Right lobe of liver (tissue), 6 donors: ENCODE measurements around the gene CNFN. TPM values are rescaled to one million over a fixed set of nuclear protein-coding genes. Genes with fewer than 3 reads are reported as not detected.
"Not testable (repeated sequence)": the region's sequence is repeated elsewhere in the genome, so short reads cannot be mapped to it uniquely, and the experiment has no call there.

Experiments
- ATAC-seq, 4 donors: fragments of 200-7000 bp; cut with Tn5 transposase; one replicate each; pipeline ENCODE4 v1.9.1; 2020; ENCODE audit warnings: mild to moderate bottlenecking in 4 of 4, moderate library complexity in 4 of 4
- DNase-seq, 3 donors: peaks; one replicate each; pipeline ENCODE4 v3.0.0-alpha.2; 2020
- H3K27ac ChIP-seq, 3 donors: fragments of 200-600 bp; one replicate each; pipeline ENCODE4 v1.8.0; 2022
- H3K27me3 ChIP-seq, 2 donors: fragments of 200-600 bp; one replicate each; pipeline ENCODE4 v1.8.0; 2022
- H3K36me3 ChIP-seq, 4 donors: fragments of 200-600 bp; sonication (generic) in 1 of 4; one replicate each; pipeline versions ENCODE4 v1.5.1 to v1.8.0; 2017 to 2022; ENCODE audit warnings: control low read depth in 1 of 4
- H3K4me1 ChIP-seq, 4 donors: fragments of 200-600 bp; sonication (generic) in 1 of 4; one replicate each; pipeline versions ENCODE4 v1.5.1 to v1.8.0; 2017 to 2022; ENCODE audit warnings: control low read depth in 1 of 4
- H3K4me3 ChIP-seq, 3 donors: fragments of 200-600 bp; one replicate each; pipeline ENCODE4 v1.8.0; 2022
- H3K9me3 ChIP-seq, 4 donors: fragments of 200-600 bp; sonication (generic) in 1 of 4; one replicate each; pipeline versions ENCODE4 v1.5.1 to v1.8.0; 2017 to 2022; ENCODE audit warnings: control low read depth in 1 of 4
- CTCF ChIP-seq, 4 donors: fragments of 200-600 bp in 3 of 4; fragments of 450-650 bp in 1 of 4; IDR thresholded peaks; one replicate each; pipeline versions ENCODE4 v1.5.1 to v1.8.0; 2016 to 2022; ENCODE audit warnings: antibody characterized with exemption in 4 of 4, mild to moderate bottlenecking in 2 of 4
- POLR2A ChIP-seq: fragments of 450-650 bp; IDR thresholded peaks from one replicate; pipeline ENCODE4 v1.6.1; 2017; ENCODE audit warnings: antibody characterized with exemption, mild to moderate bottlenecking
- WGBS: methylation state at CpG from one replicate; pipeline ENCODE4 v1.1.6; 2018; ENCODE audit warnings: low coverage, low lambda C conversion rate; ENCODE audit not compliant: insufficient coverage; ENCODE audit errors: missing lambda C conversion rate; 5-methylcytosine and 5-hydroxymethylcytosine counted together
- intact Hi-C, 2 donors: fragments of 100-400 bp; cut with DNase I; formaldehyde crosslinking; loops; one replicate each; pipeline versions ENCODE4 v1.11.2 to v1.14.1; 2022
- microRNA-seq, 2 donors: library from miRNA; unstranded; fragments of <30 nt; microRNA quantifications; one replicate each; pipeline ENCODE4, GENCODE V29; 2019 to 2020
- small RNA-seq, 2 experiments: library from RNA; depleted of rRNA; stranded (forward); fragments of <200 nt; gene quantifications; one replicate each; pipeline ENCODE3, GENCODE V24; 2016
- total RNA-seq, 6 experiments: library from RNA; depleted of rRNA in 2 of 6; stranded (reverse); fragments of >200 nt in 2 of 6; fragmentation: NEBNext Ultra II Directional in 3 of 6; extraction: Animal tissue kit (Norgen Biotek cat#: 25700) in 3 of 6; gene quantifications; one replicate each; pipeline versions ENCODE4 v1.1.0 to v1.2.4, GENCODE V29; 2016 to 2023
- donor health status: DM: no; HTN: yes; CAD: no.
- donor health status: DM: no; HTN: no; CAD: no.
- donor health status: DM: no; HTN: no; CAD: no.
- donor health status: DM: no; HTN: yes; CAD: no.
- donor health status: DM: no; HTN: yes; CAD: no.

The CNFN gene
- total RNA-seq, 6 experiments from 2014 or later = not detected

- H3K9me3 ChIP-seq = no peaks in the 10 kb centered on the region
- H3K27ac ChIP-seq = no peak overlapping the region
- H3K4me3 ChIP-seq = no peak overlapping the region
- TF ChIP-seq CTCF (IDR thresholded peaks at IDR 0.05) (no peak), POLR2A (no peak)
- H3K4me1 ChIP-seq = no peaks in the 10 kb centered on the region
- intact Hi-C loops = no loop called here
- peak in 1 of 4 donors; percentile 39 for ATAC-seq
- DNase-seq = no peak
- WGBS = 70% methylated on average over 5 of the region's 18 CpGs
- no peaks in the 10 kb centered on the region for H3K36me3 ChIP-seq
- no peaks in the 10 kb centered on the region for H3K27me3 ChIP-seq
Measured at GRCh38 chr19:42344336-42344893, 45.7 kb downstream of the CNFN start.

GRCh38 chr19:42343344-42344110 lies 46.6 kb downstream of the CNFN start:
- Histone ChIP-seq H3K27me3 (no peaks in the 10 kb centered on the region), H3K27ac (no peak overlapping the region), H3K4me3 (no peak overlapping the region), H3K4me1 (no peaks in the 10 kb centered on the region), H3K9me3 (no peaks in the 10 kb centered on the region), H3K36me3 (no peaks in the 10 kb centered on the region)
- intact Hi-C loops = no loop called here
- 86% methylated on average over 2 of the region's 17 CpGs for WGBS
- DNase-seq (no peak), ATAC-seq (peak in 1 of 4 donors; percentile 34)
- TF ChIP-seq POLR2A = no peak
- TF ChIP-seq CTCF (IDR thresholded peaks at IDR 0.05) = no peak

GRCh38 chr19:42339922-42340321 lies 50.2 kb downstream of the CNFN start:
- H3K9me3 ChIP-seq, H3K27ac ChIP-seq, H3K27me3 ChIP-seq, H3K4me1 ChIP-seq, DNase-seq, H3K4me3 ChIP-seq, ATAC-seq, intact Hi-C loops, H3K36me3 ChIP-seq: not testable (repeated sequence)
- 90% methylated on average over 3 of the region's 4 CpGs for WGBS

GRCh38 chr19:42339126-42339860 lies 50.8 kb downstream of the CNFN start:
- H3K27ac ChIP-seq, H3K4me3 ChIP-seq, intact Hi-C loops, H3K4me1 ChIP-seq, H3K27me3 ChIP-seq, H3K9me3 ChIP-seq, ATAC-seq, DNase-seq, H3K36me3 ChIP-seq: not testable (repeated sequence)
- 91% methylated on average over 7 of the region's 7 CpGs for WGBS

Small RNA genes lying within 50 kb of the gene (microRNA-seq; reads per million reads assigned to microRNA genes)
- gene MIR8077 = 0 to 0.29 reads per million in 2 donors

Small RNA genes lying within 50 kb of the gene (small RNA-seq; reads per million reads assigned to genes)
- gene MIR8077 = 0 reads per million in 2 experiments

Other genes starting within 250 kb of the CNFN start
- 10 to 100 TPM in 5 of 6 experiments, 1 to 10 TPM in 1; 8.1 to 18.0 (median 15.0) TPM for gene DEDD2, start 172.6 kb downstream of the CNFN start, total RNA-seq
- gene ZNF526, start 170.0 kb downstream of the CNFN start, total RNA-seq = 1 to 10 TPM; 1.9 to 3.9 (median 3.4) TPM
- 10 to 100 TPM; 12.3 to 14.8 (median 13.5) TPM for gene GSK3A, start 147.7 kb downstream of the CNFN start, total RNA-seq
- 10 to 100 TPM; 15.4 to 35.7 (median 30.5) TPM for gene ERF, start 135.2 kb downstream of the CNFN start, total RNA-seq
- 10 to 100 TPM; 19.9 to 53.6 (median 35.2) TPM for gene CIC, start 121.0 kb downstream of the CNFN start, total RNA-seq
- under 1 TPM; 0.18 to 0.74 (median 0.21) TPM for gene PRR19, start 88.2 kb downstream of the CNFN start, total RNA-seq
- gene PAFAH1B3, start 87.7 kb downstream of the CNFN start, total RNA-seq = 10 to 100 TPM in 1 of 6 experiments, 1 to 10 TPM in 5; 1.6 to 10.6 (median 5.0) TPM
- gene TMEM145, start 77.0 kb downstream of the CNFN start, total RNA-seq = under 1 TPM in 3 of 6 experiments, not detected in 3; 0.10 to 0.16 (median 0.12) TPM
- 10 to 100 TPM in 1 of 6 experiments, 1 to 10 TPM in 5; 5.5 to 11.0 (median 8.7) TPM for gene MEGF8, start 64.7 kb downstream of the CNFN start, total RNA-seq
- gene LIPE, start 37.1 kb upstream of the CNFN start, total RNA-seq = 1 to 10 TPM in 5 of 6 experiments, under 1 TPM in 1; 0.87 to 2.5 (median 1.8) TPM
- under 1 TPM in 1 of 6 experiments, not detected in 5; 0.29 TPM for gene CXCL17, start 52.6 kb upstream of the CNFN start, total RNA-seq
- gene CEACAM1, start 138.2 kb upstream of the CNFN start, total RNA-seq = 10 to 100 TPM; 27.4 to 64.6 (median 45.7) TPM
- gene CEACAM8, start 204.6 kb upstream of the CNFN start, total RNA-seq = under 1 TPM in 3 of 6 experiments, not detected in 3; 0.42 to 0.68 (median 0.66) TPM